ENCODE measurements around the gene KLF6. TPM values are rescaled to one million over a fixed set of nuclear protein-coding genes. Genes with fewer than 3 reads are reported as not detected.

The KLF6 gene
- total and polyA plus RNA-seq, 9 of the 15 experiments (the other 6 are each of a cell fraction or from before 2014, with no cell fraction given): 3.2 to 23.9 (median 8.0) TPM

DNA sequence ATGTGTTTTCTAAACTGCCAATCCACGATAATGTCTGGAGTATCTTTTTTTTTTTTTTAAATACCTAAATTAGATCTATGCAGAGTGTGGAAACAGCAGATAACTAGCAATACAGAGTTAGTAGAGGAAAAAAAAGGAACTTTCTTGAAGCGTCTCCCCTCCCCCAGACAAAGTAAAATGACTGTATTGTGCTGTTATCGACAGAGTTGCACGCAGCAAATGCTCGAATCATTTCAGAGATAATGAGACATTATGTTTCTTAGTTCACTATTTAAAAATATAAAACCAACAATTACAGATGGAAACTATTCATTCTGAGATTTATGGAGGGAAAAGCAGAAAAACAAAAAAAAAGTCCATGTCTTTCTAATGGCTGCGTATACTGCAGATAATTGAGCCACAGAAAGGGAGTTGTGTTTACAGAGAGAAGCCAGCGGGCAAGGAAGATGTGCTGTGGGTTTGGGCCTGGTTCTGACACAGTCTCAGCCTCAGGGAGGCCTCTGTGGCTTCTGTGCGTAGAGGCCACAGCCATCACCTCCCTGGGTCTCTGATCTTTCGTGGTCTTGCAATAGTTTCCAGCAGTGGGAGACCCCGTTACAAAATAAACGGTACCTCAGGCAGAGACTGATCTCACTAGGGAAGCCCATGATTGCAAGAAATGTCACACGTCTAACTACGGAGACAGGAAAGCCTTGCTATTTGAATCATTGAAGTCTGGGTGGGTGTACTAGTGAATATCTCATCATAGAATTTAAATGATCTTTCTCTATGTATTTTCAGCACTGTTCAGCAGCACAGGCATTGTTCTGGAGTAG lies 19.1 kb upstream of the KLF6 start (continued):
- no peak for TF ChIP-seq POLR3A (IDR thresholded peaks at IDR 0.05; ENCODE audit: borderline replicate concordance, extremely low read depth, insufficient read depth, insufficient read length)
- TF ChIP-seq ETS2 (tag; IDR thresholded peaks at IDR 0.05; ENCODE audit: borderline replicate concordance, poor library complexity, severe bottlenecking): no peak
- TF ChIP-seq, protein P1, sequence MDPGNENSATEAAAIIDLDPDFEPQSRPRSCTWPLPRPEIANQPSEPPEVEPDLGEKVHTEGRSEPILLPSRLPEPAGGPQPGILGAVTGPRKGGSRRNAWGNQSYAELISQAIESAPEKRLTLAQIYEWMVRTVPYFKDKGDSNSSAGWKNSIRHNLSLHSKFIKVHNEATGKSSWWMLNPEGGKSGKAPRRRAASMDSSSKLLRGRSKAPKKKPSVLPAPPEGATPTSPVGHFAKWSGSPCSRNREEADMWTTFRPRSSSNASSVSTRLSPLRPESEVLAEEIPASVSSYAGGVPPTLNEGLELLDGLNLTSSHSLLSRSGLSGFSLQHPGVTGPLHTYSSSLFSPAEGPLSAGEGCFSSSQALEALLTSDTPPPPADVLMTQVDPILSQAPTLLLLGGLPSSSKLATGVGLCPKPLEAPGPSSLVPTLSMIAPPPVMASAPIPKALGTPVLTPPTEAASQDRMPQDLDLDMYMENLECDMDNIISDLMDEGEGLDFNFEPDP (CRISPR knock-in tag; IDR thresholded peaks at IDR 0.05): no peak
- TF ChIP-seq, protein P2, sequence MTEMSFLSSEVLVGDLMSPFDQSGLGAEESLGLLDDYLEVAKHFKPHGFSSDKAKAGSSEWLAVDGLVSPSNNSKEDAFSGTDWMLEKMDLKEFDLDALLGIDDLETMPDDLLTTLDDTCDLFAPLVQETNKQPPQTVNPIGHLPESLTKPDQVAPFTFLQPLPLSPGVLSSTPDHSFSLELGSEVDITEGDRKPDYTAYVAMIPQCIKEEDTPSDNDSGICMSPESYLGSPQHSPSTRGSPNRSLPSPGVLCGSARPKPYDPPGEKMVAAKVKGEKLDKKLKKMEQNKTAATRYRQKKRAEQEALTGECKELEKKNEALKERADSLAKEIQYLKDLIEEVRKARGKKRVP (CRISPR knock-in tag; IDR thresholded peaks at IDR 0.05): no peak
- TF ChIP-seq MIER1 (IDR thresholded peaks at IDR 0.05; ENCODE audit: low read depth): no peak
- TF ChIP-seq ZEB2 (IDR thresholded peaks at IDR 0.05): no peak
- TF ChIP-seq, protein P3, sequence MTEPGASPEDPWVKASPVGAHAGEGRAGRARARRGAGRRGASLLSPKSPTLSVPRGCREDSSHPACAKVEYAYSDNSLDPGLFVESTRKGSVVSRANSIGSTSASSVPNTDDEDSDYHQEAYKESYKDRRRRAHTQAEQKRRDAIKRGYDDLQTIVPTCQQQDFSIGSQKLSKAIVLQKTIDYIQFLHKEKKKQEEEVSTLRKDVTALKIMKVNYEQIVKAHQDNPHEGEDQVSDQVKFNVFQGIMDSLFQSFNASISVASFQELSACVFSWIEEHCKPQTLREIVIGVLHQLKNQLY (CRISPR knock-in tag; conservative IDR thresholded peaks at IDR 0.05): no peak
- no peak for TF ChIP-seq ZNF224 (CRISPR knock-in tag; IDR thresholded peaks at IDR 0.05)
- no peak for TF ChIP-seq SRSF9 (IDR thresholded peaks at IDR 0.05; ENCODE audit: borderline replicate concordance, low read depth, low read length)
- TF ChIP-seq POLR2B (IDR thresholded peaks at IDR 0.05; ENCODE audit: low read depth, partially characterized antibody): no peak
- no peak for TF ChIP-seq ZNF408 (CRISPR knock-in tag; IDR thresholded peaks at IDR 0.05; ENCODE audit: low read depth)
- TF ChIP-seq ILF3 (IDR thresholded peaks at IDR 0.05; ENCODE audit: borderline replicate concordance): no peak; the same call in 1 of the 2 replicates
- TF ChIP-seq, protein P4, sequence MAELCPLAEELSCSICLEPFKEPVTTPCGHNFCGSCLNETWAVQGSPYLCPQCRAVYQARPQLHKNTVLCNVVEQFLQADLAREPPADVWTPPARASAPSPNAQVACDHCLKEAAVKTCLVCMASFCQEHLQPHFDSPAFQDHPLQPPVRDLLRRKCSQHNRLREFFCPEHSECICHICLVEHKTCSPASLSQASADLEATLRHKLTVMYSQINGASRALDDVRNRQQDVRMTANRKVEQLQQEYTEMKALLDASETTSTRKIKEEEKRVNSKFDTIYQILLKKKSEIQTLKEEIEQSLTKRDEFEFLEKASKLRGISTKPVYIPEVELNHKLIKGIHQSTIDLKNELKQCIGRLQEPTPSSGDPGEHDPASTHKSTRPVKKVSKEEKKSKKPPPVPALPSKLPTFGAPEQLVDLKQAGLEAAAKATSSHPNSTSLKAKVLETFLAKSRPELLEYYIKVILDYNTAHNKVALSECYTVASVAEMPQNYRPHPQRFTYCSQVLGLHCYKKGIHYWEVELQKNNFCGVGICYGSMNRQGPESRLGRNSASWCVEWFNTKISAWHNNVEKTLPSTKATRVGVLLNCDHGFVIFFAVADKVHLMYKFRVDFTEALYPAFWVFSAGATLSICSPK (IDR thresholded peaks at IDR 0.05; ENCODE audit: borderline replicate concordance): no peak
- TF ChIP-seq, protein P5, sequence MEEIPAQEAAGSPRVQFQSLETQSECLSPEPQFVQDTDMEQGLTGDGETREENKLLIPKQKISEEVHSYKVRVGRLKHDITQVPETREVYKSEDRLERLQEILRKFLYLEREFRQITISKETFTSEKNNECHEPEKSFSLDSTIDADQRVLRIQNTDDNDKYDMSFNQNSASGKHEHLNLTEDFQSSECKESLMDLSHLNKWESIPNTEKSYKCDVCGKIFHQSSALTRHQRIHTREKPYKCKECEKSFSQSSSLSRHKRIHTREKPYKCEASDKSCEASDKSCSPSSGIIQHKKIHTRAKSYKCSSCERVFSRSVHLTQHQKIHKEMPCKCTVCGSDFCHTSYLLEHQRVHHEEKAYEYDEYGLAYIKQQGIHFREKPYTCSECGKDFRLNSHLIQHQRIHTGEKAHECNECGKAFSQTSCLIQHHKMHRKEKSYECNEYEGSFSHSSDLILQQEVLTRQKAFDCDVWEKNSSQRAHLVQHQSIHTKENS (CRISPR knock-in tag; IDR thresholded peaks at IDR 0.05): no peak
- no peak for TF ChIP-seq NR4A1 (CRISPR knock-in tag; IDR thresholded peaks at IDR 0.05)
- no peak for TF ChIP-seq NR4A1 (tag; IDR thresholded peaks at IDR 0.05)
- peak; percentile 38 for TF ChIP-seq RBBP5 (IDR thresholded peaks at IDR 0.05; ENCODE audit: borderline replicate concordance, insufficient read depth, low read length, poor library complexity, severe bottlenecking)
- TF ChIP-seq ZNF316 (IDR thresholded peaks at IDR 0.05): no peak
- no peak for TF ChIP-seq ZNF347 (CRISPR knock-in tag; IDR thresholded peaks at IDR 0.05; ENCODE audit: low read depth)
- 0 out of 2 replicates have a peak, but pooled peaks have one; percentile 0 for TF ChIP-seq ELF2 (CRISPR knock-in tag; IDR thresholded peaks at IDR 0.05)
- no peak for TF ChIP-seq ZNF75A (CRISPR knock-in tag; IDR thresholded peaks at IDR 0.05)
- TF ChIP-seq PHTF2 (CRISPR knock-in tag; IDR thresholded peaks at IDR 0.05): no peak

All from K562 (cell line).